GM18867 (cell line): Measurements from ENCODE around the gene PRSS36.
"Not testable (repeated sequence)": the region's sequence is repeated elsewhere in the genome, so short reads cannot be mapped to it uniquely, and the experiment has no call there.

ENCODE experiments used
- ATAC-seq: cut with Tn5 transposase; IDR thresholded peaks from one replicate; pipeline ENCODE4 v1.9.1; 2021; ENCODE audit warnings: mild to moderate bottlenecking, moderate library complexity; ENCODE audit not compliant: unreplicated experiment

Gene PRSS36

GRCh38 chr16:31149894-31150890 lies at the start of gene PRSS36:
PRSS36 (minus strand) TSS chr16:31150066; CDS start chr16:31150035, 31 bp downstream.
- ATAC-seq: no peak

- ATAC-seq: no peak
These were observed 49.7 kb upstream of the PRSS36 start for GRCh38 chr16:31199430-31200041.

- ATAC-seq: no peak
These were observed 48.5 kb upstream of the PRSS36 start for GRCh38 chr16:31198207-31198882.

GRCh38 chr16:31196324-31197088 lies 46.6 kb upstream of the PRSS36 start:
- no peak for ATAC-seq

GRCh38 chr16:31195861-31196260 lies 46.0 kb upstream of the PRSS36 start:
- ATAC-seq: not testable (repeated sequence)

- no peak for ATAC-seq
These were observed 45.0 kb upstream of the PRSS36 start for GRCh38 chr16:31194898-31195297.

GRCh38 chr16:31193874-31194273 lies 44.0 kb upstream of the PRSS36 start:
- no peak for ATAC-seq

- no peak for ATAC-seq
These were observed 43.2 kb upstream of the PRSS36 start for GRCh38 chr16:31192856-31193642.

GRCh38 chr16:31191697-31192428 lies 42.0 kb upstream of the PRSS36 start:
- ATAC-seq: no peak

- ATAC-seq: no peak
These were observed 41.1 kb upstream of the PRSS36 start for GRCh38 chr16:31190818-31191444.

GRCh38 chr16:31190061-31190460 lies 40.2 kb upstream of the PRSS36 start:
- no peak for ATAC-seq

GRCh38 chr16:31189412-31189778 lies 39.5 kb upstream of the PRSS36 start:
- no peak for ATAC-seq

- no peak for ATAC-seq
These were observed 38.9 kb upstream of the PRSS36 start for GRCh38 chr16:31188450-31189411.

- ATAC-seq: no peak
These were observed 37.9 kb upstream of the PRSS36 start for GRCh38 chr16:31187808-31188189.

GRCh38 chr16:31186930-31187807 lies 37.3 kb upstream of the PRSS36 start:
- no peak for ATAC-seq

GRCh38 chr16:31186176-31186575 lies 36.3 kb upstream of the PRSS36 start:
- no peak for ATAC-seq

GRCh38 chr16:31185339-31185738 lies 35.5 kb upstream of the PRSS36 start:
- ATAC-seq: no peak
